Lower leg skin (tissue), 4 donors: ENCODE measurements around the gene LRRC15. TPM values are rescaled to one million over a fixed set of nuclear protein-coding genes. Genes with fewer than 3 reads are reported as not detected.

Experiments used
- DNase-seq, 2 donors: peaks; one replicate each; pipeline ENCODE4 v3.0.0-alpha.2; 2019; ENCODE audit warnings: low spot score in 2 of 2
- H3K4me3 ChIP-seq: fragments of 200-600 bp; sonication (generic); 2 replicates; pipeline ENCODE4 v1.5.1; 2017; ENCODE audit warnings: mild to moderate bottlenecking, low read depth; ENCODE audit not compliant: poor library complexity, severe bottlenecking
- CTCF ChIP-seq, 3 donors: fragments of 450-650 bp; IDR thresholded peaks; one replicate each; pipeline ENCODE4 v1.5.1; 2016; ENCODE audit warnings: antibody characterized with exemption in 3 of 3, mild to moderate bottlenecking in 3 of 3, moderate library complexity in 2 of 3
- POLR2A ChIP-seq, 2 donors: fragments of 450-650 bp; IDR thresholded peaks; one replicate each; pipeline ENCODE4 v1.6.1; 2016 to 2017; ENCODE audit warnings: antibody characterized with exemption in 2 of 2, mild to moderate bottlenecking in 1 of 2, moderate library complexity in 1 of 2
- WGBS, 2 donors: methylation state at CpG; one replicate each; pipeline ENCODE4 v1.1.5; 2018; 5-methylcytosine and 5-hydroxymethylcytosine counted together
- intact Hi-C: fragments of 100-400 bp; cut with DNase I; formaldehyde crosslinking; loops from one replicate; pipeline ENCODE4 v1.15.0; 2023; ENCODE audit warnings: low total_unique reads
- total RNA-seq, 4 donors: library from RNA; depleted of rRNA; stranded (reverse); fragments of >200 nt; gene quantifications; one replicate each; pipeline ENCODE4 v1.1.0, GENCODE V29; 2016

The LRRC15 gene
- total RNA-seq, 4 donors from 2014 or later, result 0.08 to 21.0 (median 0.63) TPM

GRCh38 chr3:194357681-194358080, 11.9 kb downstream of the LRRC15 start:
- DNase-seq, result no peak
- TF ChIP-seq CTCF (IDR thresholded peaks at IDR 0.05) (no peak), POLR2A (IDR thresholded peaks at IDR 0.05) (no peak)
- no peak overlapping the region for H3K4me3 ChIP-seq
- intact Hi-C loops, result no loop called here
- 71 to 83% methylated on average over 11 of the region's 11 CpGs for WGBS, 2 donors

- TF ChIP-seq CTCF (IDR thresholded peaks at IDR 0.05) (no peak), POLR2A (IDR thresholded peaks at IDR 0.05) (no peak)
- WGBS, 2 donors, result 68 to 83% methylated on average over 7 of the region's 7 CpGs
- DNase-seq, result no peak
- intact Hi-C loops, result no loop called here
- no peak overlapping the region for H3K4me3 ChIP-seq
Observed at GRCh38 chr3:194355379-194355778, 14.2 kb downstream of the LRRC15 start.

GRCh38 chr3:194354315-194354714, 15.2 kb downstream of the LRRC15 start:
- WGBS, 2 donors, result 54 to 78% methylated on average over 2 of the region's 2 CpGs

GRCh38 chr3:194352667-194353246, 16.8 kb downstream of the LRRC15 start:
- no peak overlapping the region for H3K4me3 ChIP-seq
- DNase-seq, result no peak
- WGBS, 2 donors, result 72 to 80% methylated on average over 10 of the region's 10 CpGs
- intact Hi-C loops, result no loop called here
- TF ChIP-seq POLR2A (IDR thresholded peaks at IDR 0.05), result no peak
- TF ChIP-seq CTCF (IDR thresholded peaks at IDR 0.05), result no peak

More at GRCh38 chr3:194354315-194354714, 15.2 kb downstream of the LRRC15 start:
- no peak for DNase-seq
- H3K4me3 ChIP-seq, result no peak overlapping the region
- TF ChIP-seq POLR2A (IDR thresholded peaks at IDR 0.05), result no peak
- TF ChIP-seq CTCF (IDR thresholded peaks at IDR 0.05), result no peak
- intact Hi-C loops, result no loop called here

- WGBS, 2 donors, result 90 to 93% methylated on average over 14 of the region's 14 CpGs
- DNase-seq, result no peak
- TF ChIP-seq CTCF (IDR thresholded peaks at IDR 0.05) (no peak), POLR2A (IDR thresholded peaks at IDR 0.05) (no peak)
- intact Hi-C loops, result no loop called here
- no peak overlapping the region for H3K4me3 ChIP-seq
Observed at GRCh38 chr3:194351952-194352536, 17.5 kb downstream of the LRRC15 start.
